SK-N-MC (cell line): ENCODE measurements around the gene NEK6.

ENCODE experiments used
- EZH2 ChIP-seq: fragments of 200-600 bp; sonication (generic); IDR thresholded peaks from one replicate; pipeline ENCODE4 v1.6.1; 2017; ENCODE audit warnings: antibody characterized with exemption
- POLR2AphosphoS5 ChIP-seq: IDR thresholded peaks from 2 replicates; pipeline ENCODE4 v1.6.1; 2012; ENCODE audit warnings: mild to moderate bottlenecking, low read depth, low read length, borderline replicate concordance

- TF ChIP-seq POLR2AphosphoS5 (no peak), EZH2 (no peak)
Observed at GRCh38 chr9:124377551-124378406, 120.0 kb downstream of the NEK6 start.
